Thymus (tissue), 11 donors: ENCODE measurements around the gene RNF112. TPM values are rescaled to one million over a fixed set of nuclear protein-coding genes. Genes with fewer than 3 reads are reported as not detected.

Experiments used
- DNase-seq, 9 donors: peaks; one replicate each; pipeline ENCODE4 v3.0.0-alpha.2; 2013; ENCODE audit warnings: low spot score in 9 of 9, low read depth in 6 of 9, missing footprints in 1 of 9
- H3K27ac ChIP-seq, 2 donors: one replicate each; pipeline ENCODE4 v1.5.1; 2013; ENCODE audit warnings: control low read depth in 1 of 2, low read depth in 1 of 2, low read length in 1 of 2, mild to moderate bottlenecking in 1 of 2, moderate library complexity in 1 of 2
- H3K27me3 ChIP-seq, 2 donors: one replicate each; pipeline ENCODE4 v1.5.1; 2013; ENCODE audit warnings: low read length in 1 of 2; ENCODE audit not compliant: control insufficient read depth in 2 of 2, insufficient read depth in 1 of 2
- H3K36me3 ChIP-seq, 2 donors: one replicate each; pipeline ENCODE4 v1.5.1; 2013; ENCODE audit warnings: low read length in 1 of 2, mild to moderate bottlenecking in 1 of 2, moderate library complexity in 1 of 2; ENCODE audit not compliant: control insufficient read depth in 2 of 2, insufficient read depth in 2 of 2
- H3K4me1 ChIP-seq, 2 donors: one replicate each; pipeline ENCODE4 v1.5.1; 2013; ENCODE audit warnings: low read length in 2 of 2; ENCODE audit not compliant: control insufficient read depth in 2 of 2, insufficient read depth in 2 of 2
- H3K4me3 ChIP-seq, 2 donors: one replicate each; pipeline ENCODE4 v1.5.1; 2013; ENCODE audit warnings: low read length in 2 of 2, control low read depth in 1 of 2, mild to moderate bottlenecking in 1 of 2
- H3K9me3 ChIP-seq, 2 donors: one replicate each; pipeline ENCODE4 v1.5.1; 2013; ENCODE audit warnings: low read length in 1 of 2, mild to moderate bottlenecking in 1 of 2; ENCODE audit not compliant: control insufficient read depth in 2 of 2, insufficient read depth in 1 of 2
- WGBS: extraction: QIAGEN DNeasy Blood & Tissue Kit; methylation state at CpG from one replicate; pipeline ENCODE4 v1.1.7; 2013; 5-methylcytosine and 5-hydroxymethylcytosine counted together
- polyA plus RNA-seq: library from polyadenylated mRNA; stranded (reverse); fragments of 200-250 nt; gene quantifications from one replicate; pipeline ENCODE4 v1.2.3, GENCODE V29; 2013
- total RNA-seq: library from RNA; stranded (reverse); fragments of 120-200 nt; gene quantifications from one replicate; pipeline ENCODE4 v1.2.4, GENCODE V29; 2013
- donor health status: healthy.

RNF112 gene
- total and polyA plus RNA-seq, 2 donors, result 0.14 to 0.98 TPM

- no peaks in the 10 kb centered on the region for H3K9me3 ChIP-seq
- no peak for DNase-seq
- peaks cover 11 to 34% of the 10 kb centered on the region in 2 donors for H3K27me3 ChIP-seq
- 91% methylated on average over 9 of the region's 9 CpGs for WGBS
- no peak overlapping the region for H3K4me3 ChIP-seq
- peaks cover 4 to 21% of the 10 kb centered on the region in 2 donors for H3K4me1 ChIP-seq
- no peaks in the 10 kb centered on the region for H3K36me3 ChIP-seq
- H3K27ac ChIP-seq, result no peak overlapping the region
Observed at GRCh38 chr17:19365833-19366636, 45.0 kb upstream of the RNF112 start.

- H3K4me3 ChIP-seq, result no peak overlapping the region
- H3K4me1 ChIP-seq, result peaks cover 4 to 22% of the 10 kb centered on the region in 2 donors
- H3K27me3 ChIP-seq, result peaks cover 10 to 29% of the 10 kb centered on the region in 2 donors
- no peak overlapping the region for H3K27ac ChIP-seq
- WGBS, result 92% methylated on average over 5 of the region's 5 CpGs
- DNase-seq, result no peak
- no peaks in the 10 kb centered on the region for H3K9me3 ChIP-seq
- H3K36me3 ChIP-seq, result no peaks in the 10 kb centered on the region
Observed at GRCh38 chr17:19366637-19366972, 44.4 kb upstream of the RNF112 start.

GRCh38 chr17:19368229-19368628, 42.8 kb upstream of the RNF112 start:
- Histone ChIP-seq H3K36me3 (no peaks in the 10 kb centered on the region), H3K9me3 (no peaks in the 10 kb centered on the region), H3K4me3 (no peak overlapping the region), H3K27ac (no peak overlapping the region), H3K27me3 (peaks cover 3 to 18% of the 10 kb centered on the region in 2 donors), H3K4me1 (peaks cover 0 to 19% of the 10 kb centered on the region in 2 donors)
- 97% methylated on average over 4 of the region's 4 CpGs for WGBS
- no peak for DNase-seq

GRCh38 chr17:19369107-19369778, 41.8 kb upstream of the RNF112 start:
- Histone ChIP-seq H3K4me3 (no peak overlapping the region), H3K36me3 (no peaks in the 10 kb centered on the region), H3K27ac (no peak overlapping the region), H3K9me3 (no peaks in the 10 kb centered on the region), H3K4me1 (peaks cover 0 to 12% of the 10 kb centered on the region in 2 donors), H3K27me3 (peaks cover 0 to 12% of the 10 kb centered on the region in 2 donors)
- WGBS, result 97% methylated on average over 16 of the region's 16 CpGs
- no peak for DNase-seq

DNA sequence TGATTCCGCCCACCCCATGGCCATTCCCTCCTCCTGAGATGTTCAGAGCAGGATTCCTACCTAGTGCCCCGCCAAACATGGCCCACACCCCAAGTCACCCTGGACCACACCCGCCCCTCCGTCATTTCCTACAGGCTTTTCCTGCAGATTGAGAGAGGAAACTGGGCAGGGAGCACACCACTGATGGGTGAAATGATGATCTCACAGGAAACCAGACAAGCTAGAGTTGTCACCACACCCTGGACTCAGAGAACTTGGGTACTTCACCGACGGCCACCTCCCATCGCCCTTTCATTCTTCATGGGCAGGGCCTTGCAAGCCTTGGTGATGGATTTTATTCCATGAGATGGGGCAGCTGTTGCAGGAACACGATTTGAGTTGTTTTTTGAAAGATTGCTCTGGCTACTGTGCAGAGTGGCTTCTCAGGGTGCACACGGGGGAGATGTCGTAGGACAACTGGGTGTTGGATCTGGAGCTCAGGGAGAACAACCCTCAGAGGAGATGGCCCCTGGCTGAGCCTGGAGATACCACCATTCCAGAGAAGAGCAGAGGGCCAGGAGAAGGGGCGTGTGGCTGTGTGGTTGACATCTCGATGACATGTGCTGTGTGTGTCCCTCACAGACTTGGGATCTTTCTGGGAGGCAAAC, 41.1 kb upstream of the RNF112 start:
- H3K27ac ChIP-seq, result no peak overlapping the region
- H3K9me3 ChIP-seq, result no peaks in the 10 kb centered on the region
- no peaks in the 10 kb centered on the region for H3K36me3 ChIP-seq
- no peak for DNase-seq
- H3K27me3 ChIP-seq, result peaks cover 0 to 10% of the 10 kb centered on the region in 2 donors
- H3K4me1 ChIP-seq, result peaks cover 0 to 12% of the 10 kb centered on the region in 2 donors
- WGBS, result 79% methylated on average over 12 of the region's 12 CpGs
- no peak overlapping the region for H3K4me3 ChIP-seq

- H3K36me3 ChIP-seq, result no peaks in the 10 kb centered on the region
- no peaks in the 10 kb centered on the region for H3K9me3 ChIP-seq
- DNase-seq, result no peak
- H3K27ac ChIP-seq, result no peak overlapping the region
- peaks cover 0 to 12% of the 10 kb centered on the region in 2 donors for H3K4me1 ChIP-seq
- 24% methylated on average over 7 of the region's 7 CpGs for WGBS
- peaks cover 0 to 8% of the 10 kb centered on the region in 2 donors for H3K27me3 ChIP-seq
- no peak overlapping the region for H3K4me3 ChIP-seq
Observed at GRCh38 chr17:19370493-19370960, 40.5 kb upstream of the RNF112 start.

DNA sequence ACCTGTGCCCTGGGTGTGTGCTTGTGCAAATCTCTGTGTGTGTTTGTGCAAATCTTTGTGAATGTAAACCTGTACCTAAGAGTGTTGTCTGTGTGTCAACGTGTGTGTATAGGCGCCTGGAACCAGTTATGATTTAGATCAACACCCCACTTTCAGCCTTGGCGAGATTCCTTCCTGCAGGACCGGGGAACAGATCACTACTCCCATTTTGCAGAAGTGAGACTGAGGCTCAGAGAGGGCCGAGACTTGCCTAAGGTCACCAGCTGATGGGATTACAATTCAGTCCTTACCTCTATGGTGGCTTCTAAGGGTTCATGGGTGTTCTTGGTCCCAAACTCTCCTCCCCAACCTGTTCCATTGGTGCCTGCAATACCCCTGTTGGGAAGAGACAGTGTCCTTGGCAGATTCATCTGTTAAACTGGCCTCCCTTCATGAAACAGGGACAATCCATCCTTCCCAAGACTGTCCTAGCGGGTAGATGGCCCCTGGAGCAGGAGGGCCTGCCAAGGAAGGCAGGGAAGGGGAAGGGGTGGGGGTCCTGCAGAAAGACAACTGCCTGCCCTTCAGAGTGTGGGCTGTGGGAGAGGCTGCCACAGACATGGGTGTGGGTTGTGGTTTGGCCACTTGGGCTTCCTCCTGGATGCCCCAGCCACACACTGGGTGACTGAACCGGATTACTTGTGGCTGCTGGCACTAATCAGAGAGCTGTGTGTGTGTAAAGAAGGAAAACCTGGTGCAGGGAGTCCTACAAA, 39.6 kb upstream of the RNF112 start:
- Histone ChIP-seq H3K27ac (no peak overlapping the region), H3K4me1 (peaks cover 0 to 12% of the 10 kb centered on the region in 2 donors), H3K9me3 (no peaks in the 10 kb centered on the region), H3K4me3 (no peak overlapping the region), H3K27me3 (peaks cover 0 to 8% of the 10 kb centered on the region in 2 donors), H3K36me3 (no peaks in the 10 kb centered on the region)
- WGBS, result 73% methylated on average over 7 of the region's 7 CpGs
- no peak for DNase-seq

GRCh38 chr17:19372011-19372370, 39.0 kb upstream of the RNF112 start:
- Histone ChIP-seq H3K9me3 (no peaks in the 10 kb centered on the region), H3K27me3 (peaks cover 0 to 8% of the 10 kb centered on the region in 2 donors), H3K36me3 (no peaks in the 10 kb centered on the region), H3K27ac (no peak overlapping the region), H3K4me1 (peaks cover 3 to 15% of the 10 kb centered on the region in 2 donors), H3K4me3 (no peak overlapping the region)
- WGBS, result 75% methylated on average over 9 of the region's 9 CpGs
- no peak for DNase-seq
